Muscle of leg (tissue), 11 donors: ENCODE results near the gene PLEKHJ1. TPM values are rescaled to one million over a fixed set of nuclear protein-coding genes. Genes with fewer than 3 reads are reported as not detected.

Experiments used
- DNase-seq: peaks from one replicate; pipeline ENCODE4 v3.0.0; 2013
- H3K27ac ChIP-seq: one replicate; pipeline ENCODE4 v1.5.1; 2013; ENCODE audit warnings: mild to moderate bottlenecking, low read length, control low read depth
- H3K27me3 ChIP-seq: one replicate; pipeline ENCODE4 v1.6.1; 2013; ENCODE audit warnings: low read length; ENCODE audit not compliant: control insufficient read depth, insufficient read depth
- H3K36me3 ChIP-seq: one replicate; pipeline ENCODE4 v1.6.1; 2013; ENCODE audit warnings: low read length; ENCODE audit not compliant: control insufficient read depth, insufficient read depth
- H3K4me1 ChIP-seq: one replicate; pipeline ENCODE4 v1.6.1; 2013; ENCODE audit warnings: low read length; ENCODE audit not compliant: control insufficient read depth, insufficient read depth
- H3K4me3 ChIP-seq: one replicate; pipeline ENCODE4 v1.5.1; 2013; ENCODE audit warnings: low read length, control low read depth
- H3K9me3 ChIP-seq: replicated peaks from 2 replicates; pipeline ENCODE4 v1.6.1; 2013; ENCODE audit warnings: low read depth, low read length; ENCODE audit not compliant: control insufficient read depth
- WGBS: methylation state at CpG from one replicate; pipeline ENCODE4 v1.1.5; 2013; ENCODE audit warnings: missing lambda C conversion rate; ENCODE audit not compliant: insufficient coverage; 5-methylcytosine and 5-hydroxymethylcytosine counted together
- polyA plus RNA-seq, 8 donors: library from polyadenylated mRNA; unstranded; fragments of 120-200 nt; gene quantifications; one replicate each; pipeline versions ENCODE4 v1.2.1 to v1.2.3, GENCODE V29; 2013; ENCODE audit warnings: inconsistent platforms in 1 of 8, low replicate concordance in 1 of 8; ENCODE audit not compliant: insufficient read length in 8 of 8, insufficient read depth in 1 of 8
- total RNA-seq: library from RNA; stranded (reverse); fragments of 120-200 nt; gene quantifications from one replicate; pipeline ENCODE4 v1.2.4, GENCODE V29; 2013

Gene PLEKHJ1
- total and polyA plus RNA-seq, 9 donors, result 70.6 to 89.4 (median 74.9) TPM

DNA sequence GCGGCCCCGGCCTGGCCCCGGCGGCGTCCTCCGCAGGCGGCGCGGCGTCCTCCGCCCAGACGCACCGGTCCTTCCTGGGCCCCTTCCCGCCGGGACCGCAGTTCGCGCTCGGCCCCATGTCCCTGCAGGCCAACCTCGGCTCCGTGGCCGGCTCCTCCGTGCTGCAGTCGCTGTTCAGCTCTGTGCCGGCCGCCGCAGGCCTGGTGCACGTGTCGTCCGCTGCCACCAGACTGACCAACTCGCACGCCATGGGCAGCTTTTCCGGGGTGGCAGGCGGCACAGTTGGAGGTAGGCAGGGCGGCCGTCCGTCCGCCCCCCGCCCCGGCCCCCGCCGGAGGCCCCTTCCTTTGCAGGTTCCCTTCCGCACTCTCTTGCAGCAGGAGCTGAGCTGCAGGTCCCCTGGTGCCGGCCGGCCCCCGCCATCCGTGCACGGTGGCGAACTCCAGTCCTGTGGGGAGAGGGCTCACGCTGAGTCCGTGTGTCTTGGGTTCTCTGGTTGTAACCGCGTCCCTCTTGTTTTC, 9.2 kb downstream of the PLEKHJ1 start:
- Histone ChIP-seq H3K27me3 (no peaks in the 10 kb centered on the region), H3K36me3 (peaks cover 80% of the 10 kb centered on the region), H3K4me1 (peaks cover 3% of the 10 kb centered on the region), H3K4me3 (no peak overlapping the region), H3K27ac (no peak overlapping the region), H3K9me3 (no peaks in the 10 kb centered on the region)
- DNase-seq, result no peak
- WGBS, result 96% methylated on average over 33 of the region's 53 CpGs

GRCh38 chr19:2226051-2226839, 9.9 kb downstream of the PLEKHJ1 start:
- 89% methylated on average over 50 of the region's 59 CpGs for WGBS
- Histone ChIP-seq H3K9me3 (no peaks in the 10 kb centered on the region), H3K36me3 (peaks cover 80% of the 10 kb centered on the region), H3K4me3 (no peak overlapping the region), H3K27me3 (no peaks in the 10 kb centered on the region), H3K4me1 (peaks cover 7% of the 10 kb centered on the region), H3K27ac (no peak overlapping the region)
- DNase-seq, result no peak

- Histone ChIP-seq H3K9me3 (no peaks in the 10 kb centered on the region), H3K36me3 (peaks cover 80% of the 10 kb centered on the region), H3K4me3 (no peak overlapping the region), H3K27ac (no peak overlapping the region), H3K4me1 (peaks cover 9% of the 10 kb centered on the region), H3K27me3 (no peaks in the 10 kb centered on the region)
- DNase-seq, result no peak
- WGBS, result 89% methylated on average over 31 of the region's 32 CpGs
Measured at GRCh38 chr19:2225415-2226050, 10.6 kb downstream of the PLEKHJ1 start.

DNA sequence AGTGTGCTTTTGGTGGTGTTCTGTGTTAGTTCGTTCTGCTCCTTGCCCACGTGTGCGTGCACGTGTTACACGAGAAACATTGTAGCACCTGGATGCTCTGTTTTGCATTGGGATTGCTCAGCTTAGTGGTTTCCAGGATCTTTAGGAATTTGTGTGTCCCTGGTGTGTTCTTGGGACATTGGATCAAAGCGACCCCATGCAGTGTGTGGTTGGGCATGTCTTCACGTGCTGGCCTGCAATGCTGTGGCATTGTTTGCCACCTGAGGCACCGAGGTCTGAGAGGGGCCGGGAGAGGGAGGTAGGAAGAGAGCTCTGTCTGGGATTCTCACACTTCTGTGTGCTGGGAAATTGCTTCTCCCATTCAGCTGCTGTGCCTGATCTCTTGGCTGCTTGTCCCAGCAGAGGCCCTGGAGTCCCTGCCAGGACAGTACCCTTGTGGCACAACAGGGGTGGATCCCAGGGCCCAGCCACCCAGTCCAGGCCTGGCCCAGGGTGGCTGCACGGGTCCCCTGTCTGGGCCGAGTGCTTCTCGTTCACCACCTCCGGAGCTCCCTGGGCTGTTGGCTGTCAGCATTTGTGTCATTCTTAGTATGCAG, 11.3 kb downstream of the PLEKHJ1 start:
- H3K9me3 ChIP-seq, result no peaks in the 10 kb centered on the region
- 74% methylated on average over 11 of the region's 13 CpGs for WGBS
- DNase-seq, result no peak
- peaks cover 9% of the 10 kb centered on the region for H3K4me1 ChIP-seq
- H3K36me3 ChIP-seq, result peaks cover 80% of the 10 kb centered on the region
- H3K27ac ChIP-seq, result no peak overlapping the region
- no peaks in the 10 kb centered on the region for H3K27me3 ChIP-seq
- H3K4me3 ChIP-seq, result no peak overlapping the region

DNA sequence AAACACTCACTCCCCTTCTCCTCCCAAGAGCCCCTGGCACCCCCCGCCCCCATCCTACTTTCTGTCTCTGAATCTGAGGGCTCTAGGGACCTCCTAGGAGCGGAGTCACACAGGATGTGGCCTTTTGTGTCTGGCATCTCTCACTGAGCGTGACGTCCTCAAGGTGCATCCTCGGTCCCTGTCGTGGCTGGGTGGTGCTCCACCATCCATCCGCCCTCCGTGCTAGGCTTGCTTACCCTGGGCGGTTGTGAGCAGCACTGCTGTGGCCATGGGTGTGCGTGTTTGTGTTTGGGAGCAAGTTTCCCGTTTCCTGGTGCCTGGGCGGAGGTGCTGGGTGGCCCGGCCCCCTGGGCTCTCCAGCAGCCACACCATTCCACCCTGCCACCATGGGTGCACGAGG, 12.2 kb downstream of the PLEKHJ1 start:
- no peaks in the 10 kb centered on the region for H3K9me3 ChIP-seq
- H3K4me1 ChIP-seq, result peaks cover 9% of the 10 kb centered on the region
- no peak for DNase-seq
- no peak overlapping the region for H3K27ac ChIP-seq
- peaks cover 80% of the 10 kb centered on the region for H3K36me3 ChIP-seq
- H3K4me3 ChIP-seq, result no peak overlapping the region
- 88% methylated on average over 5 of the region's 14 CpGs for WGBS
- H3K27me3 ChIP-seq, result no peaks in the 10 kb centered on the region

DNA sequence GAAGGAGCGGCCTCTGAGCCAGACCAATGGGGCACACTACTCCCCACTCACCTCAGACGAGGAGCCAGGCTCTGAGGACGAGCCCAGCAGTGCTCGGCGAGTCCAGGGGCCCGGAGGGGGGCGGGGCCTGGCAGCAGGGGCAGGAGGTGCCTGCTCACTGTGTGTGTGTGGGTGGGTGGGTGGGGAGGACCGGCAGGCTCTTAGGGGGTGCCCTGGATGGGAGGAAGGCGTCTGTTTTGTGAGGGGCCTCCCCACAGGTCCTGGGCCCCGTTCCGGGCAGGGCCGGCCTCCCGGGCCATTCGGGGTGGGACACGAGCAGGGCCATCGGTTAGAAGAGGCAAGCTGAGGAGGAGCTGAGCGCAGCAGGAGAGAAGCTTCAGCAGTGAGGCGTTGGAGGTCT, 12.7 kb downstream of the PLEKHJ1 start:
- 68% methylated on average over 5 of the region's 18 CpGs for WGBS
- DNase-seq, result no peak
- H3K4me3 ChIP-seq, result no peak overlapping the region
- H3K9me3 ChIP-seq, result no peaks in the 10 kb centered on the region
- no peaks in the 10 kb centered on the region for H3K27me3 ChIP-seq
- H3K27ac ChIP-seq, result no peak overlapping the region
- peaks cover 79% of the 10 kb centered on the region for H3K36me3 ChIP-seq
- H3K4me1 ChIP-seq, result peaks cover 9% of the 10 kb centered on the region

DNA sequence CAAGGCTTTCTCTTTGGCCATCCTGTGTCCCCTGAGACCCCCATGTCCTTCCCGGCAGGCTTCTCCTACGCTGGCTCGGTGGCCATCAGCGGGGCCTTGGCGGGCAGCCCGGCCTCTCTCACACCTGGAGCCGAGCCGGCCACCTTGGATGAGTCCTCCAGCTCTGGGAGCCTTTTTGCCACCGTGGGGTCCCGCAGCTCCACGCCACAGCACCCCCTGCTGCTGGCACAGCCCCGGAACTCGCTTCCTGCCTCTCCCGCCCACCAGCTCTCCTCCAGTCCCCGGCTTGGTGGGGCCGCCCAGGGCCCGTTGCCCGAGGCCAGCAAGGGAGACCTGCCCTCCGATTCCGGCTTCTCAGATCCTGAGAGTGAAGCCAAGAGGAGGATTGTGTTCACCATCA, 14.2 kb downstream of the PLEKHJ1 start:
- WGBS, result 73% methylated on average over 14 of the region's 20 CpGs
- Histone ChIP-seq H3K4me3 (no peak overlapping the region), H3K27ac (no peak overlapping the region), H3K9me3 (no peaks in the 10 kb centered on the region), H3K27me3 (no peaks in the 10 kb centered on the region), H3K4me1 (peaks cover 9% of the 10 kb centered on the region), H3K36me3 (peaks cover 89% of the 10 kb centered on the region)
- DNase-seq, result no peak

DNA sequence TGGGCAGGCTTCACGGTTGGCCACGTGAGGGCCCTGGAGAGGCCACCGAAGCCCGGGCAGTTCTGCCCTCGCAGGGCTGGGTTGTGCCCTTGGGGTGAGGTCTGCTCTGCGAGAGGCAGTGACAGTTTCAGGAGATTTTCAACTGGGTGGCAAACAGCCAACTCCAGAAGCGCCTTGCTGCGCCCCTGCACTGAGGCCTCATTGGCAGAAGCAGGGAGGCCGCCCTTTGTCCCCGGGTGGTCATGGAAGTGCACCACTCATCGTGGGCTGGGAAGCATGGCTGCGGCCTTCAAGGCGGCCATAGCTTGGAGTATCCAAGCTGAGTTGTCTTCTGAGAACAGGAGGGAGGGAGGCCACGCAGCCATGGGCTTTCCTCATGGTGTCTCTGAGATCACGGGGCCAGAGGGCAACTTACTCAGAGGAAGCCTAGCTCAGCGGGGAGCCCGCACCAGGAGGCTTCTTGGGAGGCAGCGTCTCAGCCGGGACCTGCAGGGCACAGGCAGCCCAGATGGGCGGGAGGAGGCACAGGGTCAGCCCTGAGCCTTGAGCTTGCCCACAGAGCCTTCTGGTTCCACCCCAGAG, 14.8 kb downstream of the PLEKHJ1 start:
- Histone ChIP-seq H3K36me3 (peaks cover 94% of the 10 kb centered on the region), H3K4me3 (no peak overlapping the region)
- DNase-seq, result no peak

DNA sequence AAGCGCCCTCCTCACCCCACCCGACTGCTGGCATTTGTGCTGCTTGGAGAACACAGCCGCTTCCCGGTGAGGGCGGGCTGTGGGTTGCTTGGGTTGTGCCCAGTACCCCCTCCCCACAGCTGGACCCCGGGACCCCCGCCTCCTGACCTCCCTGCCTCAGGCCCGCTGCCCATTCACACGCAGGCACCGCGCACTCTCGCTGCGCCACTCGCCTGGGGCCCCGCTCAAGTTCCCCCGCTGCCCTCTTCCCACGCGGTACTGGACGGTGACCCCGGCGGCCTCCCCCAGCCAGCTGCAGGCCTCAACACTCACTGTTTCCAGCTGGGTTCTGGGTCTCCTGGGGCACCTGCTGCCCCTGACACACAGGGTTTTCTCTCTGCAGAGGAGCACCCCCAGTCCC, 16.4 kb downstream of the PLEKHJ1 start:
- Histone ChIP-seq H3K36me3 (peaks cover 94% of the 10 kb centered on the region), H3K4me3 (no peak overlapping the region), H3K4me1 (peaks cover 16% of the 10 kb centered on the region), H3K27ac (no peak overlapping the region), H3K9me3 (no peaks in the 10 kb centered on the region), H3K27me3 (no peaks in the 10 kb centered on the region)
- no peak for DNase-seq
- 96% methylated on average over 17 of the region's 21 CpGs for WGBS

More for the DNA sequence above, 14.8 kb downstream of the PLEKHJ1 start:
- 81% methylated on average over 20 of the region's 20 CpGs for WGBS
- H3K9me3 ChIP-seq, result no peaks in the 10 kb centered on the region
- peaks cover 9% of the 10 kb centered on the region for H3K4me1 ChIP-seq
- no peaks in the 10 kb centered on the region for H3K27me3 ChIP-seq
- H3K27ac ChIP-seq, result no peak overlapping the region

DNA sequence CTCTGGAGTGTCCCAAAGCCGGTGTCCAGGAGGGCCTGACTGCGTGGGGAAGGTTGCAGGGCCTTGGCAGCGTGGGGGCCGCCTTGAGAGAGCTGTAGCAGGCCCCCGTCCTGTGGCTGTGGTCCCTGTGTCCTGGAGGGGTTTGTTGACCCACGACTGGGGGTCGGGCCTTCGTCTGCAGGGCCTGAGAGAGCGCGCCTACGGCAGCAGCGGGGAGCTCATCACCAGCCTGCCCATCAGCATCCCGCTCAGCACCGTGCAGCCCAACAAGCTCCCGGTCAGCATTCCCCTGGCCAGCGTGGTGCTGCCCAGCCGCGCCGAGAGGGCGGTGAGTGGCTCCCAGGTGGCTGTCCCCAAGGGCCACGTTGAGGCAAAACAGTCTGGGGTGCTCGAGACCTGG, 18.5 kb downstream of the PLEKHJ1 start:
- Histone ChIP-seq H3K36me3 (peaks cover 93% of the 10 kb centered on the region), H3K4me3 (no peak overlapping the region), H3K27ac (no peak overlapping the region), H3K9me3 (no peaks in the 10 kb centered on the region), H3K27me3 (no peaks in the 10 kb centered on the region), H3K4me1 (peaks cover 37% of the 10 kb centered on the region)
- no peak for DNase-seq
- WGBS, result 94% methylated on average over 21 of the region's 22 CpGs
